PC-9 (cell line): ENCODE results near the gene DPP4. TPM values are rescaled to one million over a fixed set of nuclear protein-coding genes. Genes with fewer than 3 reads are reported as not detected.

ENCODE experiments used
- BruUV-seq: library from RNA; stranded (reverse); fragments of 400-500 nt; replicated peaks from 2 replicates; lab custom pipeline; 2021; lab: Mats Ljungman, UMichigan
- CTCF ChIA-PET: fragments of 300-600 bp; sonication (Branson Sonifier 250); formaldehyde crosslinking; loops from one replicate; lab custom pipeline; 2022; ENCODE audit warnings: antibody characterized with exemption; lab: Charles Lee
- POLR2A ChIA-PET: fragments of 300-600 bp; sonication (Branson Sonifier 250); formaldehyde crosslinking; loops from one replicate; lab custom pipeline; 2022; ENCODE audit warnings: antibody characterized with exemption; ENCODE audit not compliant: unreplicated experiment; lab: Charles Lee
- DNase-seq, 2 experiments: peaks; one replicate each; pipeline versions ENCODE4 v3.0.0 to v3.0.0-alpha.2; 2015 to 2022; ENCODE audit warnings: mixed read lengths in 1 of 2
- H2AFZ ChIP-seq: fragments of 200-600 bp; sonication (generic); 2 replicates; pipeline ENCODE4 v1.8.1; 2017; ENCODE audit warnings: antibody characterized with exemption
- H3F3A ChIP-seq: fragments of 200-600 bp; sonication (generic); 2 replicates; pipeline ENCODE4 v1.8.1; 2017; ENCODE audit warnings: antibody characterized with exemption, mild to moderate bottlenecking, low read depth; ENCODE audit not compliant: insufficient read depth
- H3K27ac ChIP-seq: fragments of 200-600 bp; sonication (generic); 2 replicates; pipeline ENCODE4 v1.6.1; 2016; ENCODE audit warnings: mixed run types
- H3K27me3 ChIP-seq: fragments of 200-600 bp; sonication (generic); 2 replicates; pipeline ENCODE4 v1.6.1; 2016; ENCODE audit warnings: low read depth, mixed run types; ENCODE audit not compliant: insufficient read depth
- H3K36me3 ChIP-seq: fragments of 200-600 bp; sonication (generic); 2 replicates; pipeline ENCODE4 v1.6.1; 2016; ENCODE audit warnings: low read depth, mixed run types
- H3K4me1 ChIP-seq: fragments of 200-600 bp; sonication (generic); replicated peaks from 2 replicates; pipeline ENCODE4 v1.6.1; 2016; ENCODE audit warnings: mixed run types; ENCODE audit not compliant: insufficient read depth
- H3K4me2 ChIP-seq: fragments of 200-600 bp; sonication (generic); 2 replicates; pipeline ENCODE4 v1.6.1; 2017; ENCODE audit warnings: mixed run types
- H3K4me3 ChIP-seq: fragments of 200-600 bp; sonication (generic); 2 replicates; pipeline ENCODE4 v1.6.1; 2016; ENCODE audit warnings: mixed run types
- H3K79me2 ChIP-seq: fragments of 200-600 bp; sonication (generic); 2 replicates; pipeline ENCODE4 v1.6.1; 2017; ENCODE audit warnings: low read depth, mixed run types
- H3K9me2 ChIP-seq: fragments of 200-600 bp; sonication (generic); 2 replicates; pipeline ENCODE4 v1.8.1; 2017; ENCODE audit warnings: mild to moderate bottlenecking; ENCODE audit not compliant: insufficient read depth
- H3K9me3 ChIP-seq: fragments of 200-600 bp; sonication (generic); 2 replicates; pipeline ENCODE4 v1.8.1; 2016; ENCODE audit warnings: low read depth; ENCODE audit not compliant: insufficient read depth
- H4K20me1 ChIP-seq: fragments of 200-600 bp; sonication (generic); 2 replicates; pipeline ENCODE4 v1.8.1; 2017; ENCODE audit not compliant: insufficient read depth
- CTCF ChIP-seq: fragments of 200-600 bp; sonication (generic); conservative IDR thresholded peaks from 2 replicates; pipeline ENCODE4 v1.6.1; 2017; ENCODE audit warnings: mixed run types, antibody characterized with exemption, mild to moderate bottlenecking, moderate library complexity
- EZH2 ChIP-seq: fragments of 200-600 bp; sonication (generic); IDR thresholded peaks from 2 replicates; pipeline ENCODE4 v1.8.0; 2017; ENCODE audit warnings: antibody characterized with exemption, low read depth
- intact Hi-C: fragments of 100-400 bp; cut with micrococcal nuclease; formaldehyde crosslinking; loops from one replicate; pipeline ENCODE4 v1.10.0; 2022; ENCODE audit not compliant: unreplicated experiment
- total RNA-seq: library from RNA; stranded (reverse); gene quantifications from 2 replicates; pipeline ENCODE4 v1.2.3, GENCODE V29; 2021

Gene DPP4
- total RNA-seq, 1 experiment from 2014 or later, result 0.35 TPM

DNA sequence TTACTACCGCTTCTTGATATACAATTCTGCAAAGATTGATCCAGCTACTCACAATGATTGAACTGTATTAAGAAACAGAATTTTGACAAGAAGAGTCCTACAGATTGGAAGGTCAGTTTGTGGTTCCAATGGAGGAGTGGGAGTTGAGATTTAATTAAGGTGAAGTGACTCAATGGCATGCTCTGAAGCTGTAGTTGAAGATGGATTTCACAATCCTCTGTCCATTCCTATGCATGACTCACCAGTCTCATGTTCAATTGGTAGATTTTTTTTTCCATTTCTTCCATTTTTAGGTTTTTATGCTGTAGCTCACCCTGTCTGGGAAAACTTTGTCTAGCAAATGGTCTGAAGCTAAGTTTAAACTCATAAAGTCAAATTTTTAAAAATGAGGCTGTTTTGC lies 83.3 kb downstream of the DPP4 start:
- Histone ChIP-seq H3K4me1 (0 out of 2 replicates have a peak, but pooled peaks cover 7% of the 10 kb centered on the region), H3F3A (no peaks in the 10 kb centered on the region), H3K36me3 (no peaks in the 10 kb centered on the region), H3K27me3 (no peaks in the 10 kb centered on the region), H2AFZ (no peak overlapping the region), H3K27ac (no peak overlapping the region), H3K79me2 (no peaks in the 10 kb centered on the region), H3K4me2 (no peak overlapping the region), H3K4me3 (no peak overlapping the region), H3K9me3 (no peaks in the 10 kb centered on the region), H4K20me1 (no peaks in the 10 kb centered on the region), H3K9me2 (no peaks in the 10 kb centered on the region)
- TF ChIP-seq EZH2 (no peak), CTCF (no peak)
- ChIA-PET CTCF (no interaction called here), POLR2A (no interaction called here)
- intact Hi-C loops, result no loop called here
- no TSS peak for BruUV-seq
- peak in 1 of 2 experiments; percentile 58 for DNase-seq

DNA sequence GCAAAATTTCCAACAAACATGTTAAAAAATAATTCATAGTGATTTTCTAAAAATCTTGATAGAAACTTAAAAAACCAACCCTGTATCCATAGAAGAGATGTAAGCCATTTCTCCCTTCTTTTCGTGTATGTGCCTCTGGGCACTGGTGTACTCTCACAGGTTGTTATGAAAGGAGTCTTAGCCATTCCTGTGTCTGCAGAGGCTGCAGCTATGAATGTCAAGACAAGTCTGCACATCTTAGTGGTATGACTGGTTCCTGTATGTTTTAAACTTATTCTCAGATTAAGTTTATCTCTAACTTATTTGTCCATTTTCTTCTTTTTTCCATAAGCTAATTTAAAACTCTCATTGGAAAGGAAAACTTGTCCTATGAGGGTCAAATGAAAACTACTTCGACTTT lies 84.0 kb downstream of the DPP4 start:
- Histone ChIP-seq H3K79me2 (no peaks in the 10 kb centered on the region), H3K4me1 (0 out of 2 replicates have a peak, but pooled peaks cover 7% of the 10 kb centered on the region), H3K27ac (no peak overlapping the region), H3K9me2 (no peaks in the 10 kb centered on the region), H3K4me2 (no peak overlapping the region), H3F3A (no peaks in the 10 kb centered on the region), H2AFZ (no peak overlapping the region), H4K20me1 (no peaks in the 10 kb centered on the region), H3K27me3 (no peaks in the 10 kb centered on the region), H3K36me3 (no peaks in the 10 kb centered on the region), H3K9me3 (no peaks in the 10 kb centered on the region), H3K4me3 (no peak overlapping the region)
- intact Hi-C loops, result no loop called here
- no peak for DNase-seq
- POLR2A ChIA-PET, result no interaction called here
- CTCF ChIA-PET, result no interaction called here
- no TSS peak for BruUV-seq
- TF ChIP-seq CTCF, result no peak
- no peak for TF ChIP-seq EZH2

- POLR2A ChIA-PET, result no interaction called here
- CTCF ChIA-PET, result no interaction called here
- no peaks in the 10 kb centered on the region for H3K79me2 ChIP-seq
- H3K27me3 ChIP-seq, result no peaks in the 10 kb centered on the region
- H4K20me1 ChIP-seq, result no peaks in the 10 kb centered on the region
- no peaks in the 10 kb centered on the region for H3F3A ChIP-seq
- TF ChIP-seq CTCF, result no peak
- TF ChIP-seq EZH2, result no peak
- no peaks in the 10 kb centered on the region for H3K36me3 ChIP-seq
- H2AFZ ChIP-seq, result no peak overlapping the region
- H3K9me2 ChIP-seq, result no peaks in the 10 kb centered on the region
- BruUV-seq, result no TSS peak
- no peaks in the 10 kb centered on the region for H3K9me3 ChIP-seq
- intact Hi-C loops, result no loop called here
- H3K4me3 ChIP-seq, result no peak overlapping the region
- no peak for DNase-seq
- H3K27ac ChIP-seq, result no peak overlapping the region
- 0 out of 2 replicates have a peak, but pooled peaks cover 7% of the 10 kb centered on the region for H3K4me1 ChIP-seq
- H3K4me2 ChIP-seq, result no peak overlapping the region
Observed at GRCh38 chr2:161988589-161988988, 85.4 kb downstream of the DPP4 start.
